ENCODE data around the gene CDX1. TPM values are rescaled to one million over a fixed set of nuclear protein-coding genes. Genes with fewer than 3 reads are reported as not detected.

Gene CDX1
- total RNA-seq, 1 experiment from 2014 or later: not detected

DNA sequence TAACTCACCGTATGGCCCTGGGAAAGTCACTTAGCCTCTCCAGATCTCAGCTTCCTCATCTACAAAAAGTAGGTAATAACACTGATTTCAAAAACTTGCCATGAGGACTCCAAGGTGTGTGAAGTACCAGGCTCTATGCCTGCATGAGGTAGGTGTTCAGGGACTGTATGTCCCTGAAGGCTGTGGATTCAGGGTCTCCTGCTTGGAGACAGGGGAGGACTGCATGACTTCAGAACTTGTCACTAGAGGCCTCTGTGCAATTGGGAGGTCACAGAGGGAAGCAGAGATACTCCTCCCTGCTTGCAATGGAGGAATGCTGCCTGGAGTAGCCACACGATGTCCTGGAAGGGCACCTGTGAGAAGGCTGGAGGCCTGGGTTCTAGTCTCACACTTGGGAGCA, 13.1 kb upstream of the CDX1 start:
- BruUV-seq (replicated peaks): no TSS peak
- TF ChIP-seq, protein P1, sequence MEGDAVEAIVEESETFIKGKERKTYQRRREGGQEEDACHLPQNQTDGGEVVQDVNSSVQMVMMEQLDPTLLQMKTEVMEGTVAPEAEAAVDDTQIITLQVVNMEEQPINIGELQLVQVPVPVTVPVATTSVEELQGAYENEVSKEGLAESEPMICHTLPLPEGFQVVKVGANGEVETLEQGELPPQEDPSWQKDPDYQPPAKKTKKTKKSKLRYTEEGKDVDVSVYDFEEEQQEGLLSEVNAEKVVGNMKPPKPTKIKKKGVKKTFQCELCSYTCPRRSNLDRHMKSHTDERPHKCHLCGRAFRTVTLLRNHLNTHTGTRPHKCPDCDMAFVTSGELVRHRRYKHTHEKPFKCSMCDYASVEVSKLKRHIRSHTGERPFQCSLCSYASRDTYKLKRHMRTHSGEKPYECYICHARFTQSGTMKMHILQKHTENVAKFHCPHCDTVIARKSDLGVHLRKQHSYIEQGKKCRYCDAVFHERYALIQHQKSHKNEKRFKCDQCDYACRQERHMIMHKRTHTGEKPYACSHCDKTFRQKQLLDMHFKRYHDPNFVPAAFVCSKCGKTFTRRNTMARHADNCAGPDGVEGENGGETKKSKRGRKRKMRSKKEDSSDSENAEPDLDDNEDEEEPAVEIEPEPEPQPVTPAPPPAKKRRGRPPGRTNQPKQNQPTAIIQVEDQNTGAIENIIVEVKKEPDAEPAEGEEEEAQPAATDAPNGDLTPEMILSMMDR (IDR thresholded peaks at IDR 0.05; ENCODE audit: unreplicated experiment): no peak
- no peak for DNase-seq (ENCODE audit: unreplicated experiment)
- ChIA-PET POLR2A (no interaction called here), CTCF (interaction anchor here (0.9 to 2.9 kb wide), 8 partner anchors 9 to 253 kb away, joined by 3 to 11 read pairs (median 4); no protein-coding TSS in a partner anchor)
- no peak overlapping the region for H3K27ac Mint-ChIP-seq (ENCODE audit: low read depth, unreplicated experiment)
- H3K9me3 Mint-ChIP-seq (ENCODE audit: unreplicated experiment): no peaks in the 10 kb centered on the region
- H3K36me3 Mint-ChIP-seq (ENCODE audit: insufficient read depth, unreplicated experiment): no peaks in the 10 kb centered on the region
- H3K4me3 Mint-ChIP-seq (ENCODE audit: unreplicated experiment): no peak overlapping the region
- intact Hi-C loops (cut with micrococcal nuclease): no loop called here
- H3K4me1 Mint-ChIP-seq (ENCODE audit: insufficient read depth, unreplicated experiment): peaks cover 6% of the 10 kb centered on the region
- no peaks in the 10 kb centered on the region for H3K27me3 Mint-ChIP-seq (ENCODE audit: insufficient read depth, unreplicated experiment)

DNA sequence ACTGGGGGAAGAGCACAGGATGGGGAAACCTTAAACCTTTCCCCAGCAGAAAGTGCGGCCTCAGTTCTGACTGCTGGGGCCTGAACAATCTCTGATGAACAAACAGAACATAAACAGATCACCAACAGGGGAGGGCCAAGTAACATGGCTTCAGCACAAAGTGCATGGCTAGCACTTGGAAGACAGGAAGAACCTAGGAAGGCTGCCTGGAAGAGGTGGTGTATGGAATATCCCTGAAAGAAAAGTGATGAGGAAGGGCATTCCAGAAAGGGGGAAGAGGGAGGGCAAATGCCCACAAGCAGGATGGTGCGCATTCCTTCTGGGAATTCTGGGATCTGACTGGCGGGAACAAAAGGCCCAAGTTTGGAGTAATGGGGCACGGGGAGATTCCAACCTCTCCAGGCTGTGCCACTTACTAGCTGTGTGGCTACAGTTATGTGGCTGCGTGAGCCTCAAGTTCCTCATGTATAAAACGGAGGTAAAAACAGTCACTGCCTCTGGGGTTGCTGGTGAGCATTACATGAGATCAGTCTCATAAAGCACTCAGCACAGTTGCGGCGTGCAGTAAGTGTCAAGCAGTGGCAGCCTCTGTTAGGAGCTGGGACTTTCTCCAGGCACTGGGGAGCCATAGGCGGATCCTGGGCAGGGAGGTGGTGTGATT, 12.5 kb upstream of the CDX1 start:
- H3K27ac Mint-ChIP-seq (ENCODE audit: low read depth, unreplicated experiment): no peak overlapping the region
- peaks cover 6% of the 10 kb centered on the region for H3K4me1 Mint-ChIP-seq (ENCODE audit: insufficient read depth, unreplicated experiment)
- intact Hi-C loops (cut with micrococcal nuclease): no loop called here
- ChIA-PET CTCF (interaction anchor here (0.6 to 2.9 kb wide), 7 partner anchors 8 to 253 kb away, joined by 3 to 11 read pairs (median 5); no protein-coding TSS in a partner anchor), POLR2A (no interaction called here)
- no peak for DNase-seq (ENCODE audit: unreplicated experiment)
- H3K9me3 Mint-ChIP-seq (ENCODE audit: unreplicated experiment): no peaks in the 10 kb centered on the region
- H3K27me3 Mint-ChIP-seq (ENCODE audit: insufficient read depth, unreplicated experiment): no peaks in the 10 kb centered on the region
- TF ChIP-seq, protein P1 (IDR thresholded peaks at IDR 0.05; ENCODE audit: unreplicated experiment): no peak
- no TSS peak for BruUV-seq (replicated peaks)
- no peak overlapping the region for H3K4me3 Mint-ChIP-seq (ENCODE audit: unreplicated experiment)
- no peaks in the 10 kb centered on the region for H3K36me3 Mint-ChIP-seq (ENCODE audit: insufficient read depth, unreplicated experiment)

DNA sequence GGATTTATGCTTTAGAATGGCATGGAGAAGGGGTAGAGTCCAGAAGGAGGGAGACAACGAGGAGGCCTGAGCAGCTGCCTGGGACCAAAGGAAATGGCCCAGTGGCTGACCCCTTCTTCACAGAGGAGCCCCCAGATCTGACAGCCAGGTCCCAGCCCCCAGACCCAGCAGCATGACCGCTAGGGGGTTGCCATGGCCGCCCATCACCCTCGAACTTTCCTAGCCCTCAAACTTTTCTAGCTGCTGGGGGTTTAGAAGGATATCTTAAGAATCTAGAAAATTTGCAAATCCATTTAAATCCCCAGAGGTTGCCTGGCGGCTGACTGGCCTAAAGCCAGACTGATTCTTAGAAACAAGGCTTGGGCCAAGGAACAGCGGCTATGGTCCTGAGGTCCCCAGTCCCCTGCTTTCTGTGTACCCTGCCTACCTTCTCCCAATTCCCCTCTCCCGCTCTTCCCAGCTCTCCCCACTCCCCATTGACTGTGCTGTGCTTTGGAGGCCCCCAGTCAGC, 11.9 kb upstream of the CDX1 start:
- Mint-ChIP-seq H3K27ac (ENCODE audit: low read depth, unreplicated experiment) (no peak overlapping the region), H3K4me3 (ENCODE audit: unreplicated experiment) (no peak overlapping the region), H3K36me3 (ENCODE audit: insufficient read depth, unreplicated experiment) (no peaks in the 10 kb centered on the region), H3K27me3 (ENCODE audit: insufficient read depth, unreplicated experiment) (no peaks in the 10 kb centered on the region), H3K9me3 (ENCODE audit: unreplicated experiment) (no peaks in the 10 kb centered on the region), H3K4me1 (ENCODE audit: insufficient read depth, unreplicated experiment) (peaks cover 6% of the 10 kb centered on the region)
- intact Hi-C loops (cut with micrococcal nuclease): no loop called here
- no TSS peak for BruUV-seq (replicated peaks)
- TF ChIP-seq, protein P1 (IDR thresholded peaks at IDR 0.05; ENCODE audit: unreplicated experiment): no peak
- no peak for DNase-seq (ENCODE audit: unreplicated experiment)
- POLR2A ChIA-PET: no interaction called here
- CTCF ChIA-PET: interaction anchor here (0.6 to 1.7 kb wide), 5 partner anchors 14 to 210 kb away, joined by 3 to 6 read pairs (median 4); no protein-coding TSS in a partner anchor

DNA sequence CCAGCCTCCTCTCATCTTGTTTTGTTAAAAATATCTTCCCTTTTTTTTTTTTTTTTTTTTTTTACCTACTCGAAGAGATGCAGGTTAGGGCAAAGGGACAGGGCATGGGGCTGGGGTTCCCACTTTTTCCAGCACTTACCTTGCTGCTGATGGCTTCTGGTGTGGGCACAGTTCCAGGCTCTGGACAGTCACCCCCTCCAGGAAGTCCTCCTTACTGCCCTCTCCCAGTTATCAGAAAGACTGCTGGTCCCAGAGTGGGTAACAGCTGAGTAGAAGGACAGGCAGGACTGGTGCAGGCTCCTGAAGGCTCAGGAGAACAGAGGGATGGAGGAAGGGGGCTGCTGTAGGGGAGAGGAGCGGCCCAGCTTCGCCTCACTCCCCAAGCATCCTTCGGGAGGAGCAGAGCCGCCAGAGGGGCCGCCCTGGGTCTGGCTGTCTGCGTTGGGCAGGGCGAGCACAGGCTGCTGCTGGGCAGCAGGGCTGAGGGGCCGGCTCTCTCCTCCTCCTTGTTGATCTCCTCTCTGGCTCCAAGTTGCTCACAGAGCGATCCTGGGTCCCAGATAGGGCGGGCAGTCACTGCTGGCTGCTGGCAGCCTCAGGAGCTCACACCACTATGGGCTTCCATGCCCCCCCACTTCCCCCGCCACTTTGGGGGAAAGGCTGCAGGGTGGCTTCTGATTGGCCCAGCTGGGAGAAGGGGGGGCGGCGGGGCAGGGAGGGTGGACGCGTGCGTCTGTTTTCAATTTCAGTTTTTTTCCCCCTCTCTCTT, 11.1 kb upstream of the CDX1 start, which contains the start of gene PDGFRB:
Gene PDGFRB (minus strand): TSS at position 588 of the 769 bp plus-strand sequence. CDS start 18,798 bp downstream, outside the sequence.
- H3K27ac Mint-ChIP-seq (ENCODE audit: low read depth, unreplicated experiment): no peak within 1 kb of the TSS
- H3K27me3 Mint-ChIP-seq (ENCODE audit: insufficient read depth, unreplicated experiment): no peaks in the 10 kb centered on the region
- ChIA-PET POLR2A (no interaction called here), CTCF (interaction anchor here (1.7 kb wide), 1 partner anchor 13 kb away, joined by 5 read pairs; no protein-coding TSS in a partner anchor)
- no peak for DNase-seq (ENCODE audit: unreplicated experiment)
- no TSS peak for BruUV-seq (replicated peaks)
- H3K9me3 Mint-ChIP-seq (ENCODE audit: unreplicated experiment): no peaks in the 10 kb centered on the region
- H3K4me3 Mint-ChIP-seq (ENCODE audit: unreplicated experiment): no peak within 1 kb of the TSS
- intact Hi-C loops (cut with micrococcal nuclease): no loop called here
- TF ChIP-seq, protein P1 (IDR thresholded peaks at IDR 0.05; ENCODE audit: unreplicated experiment): no peak
- H3K4me1 Mint-ChIP-seq (ENCODE audit: insufficient read depth, unreplicated experiment): peaks cover 6% of the 10 kb centered on the region
- no peaks in the 10 kb centered on the region for H3K36me3 Mint-ChIP-seq (ENCODE audit: insufficient read depth, unreplicated experiment)

Measured in MCF 10A (cell line).